IMR-90 (cell line): ENCODE measurements around the gene OSBP. TPM values are rescaled to one million over a fixed set of nuclear protein-coding genes. Genes with fewer than 3 reads are reported as not detected.

Experiments
- ATAC-seq: fragments of 200-7000 bp; cut with Tn5 transposase; 2 replicates; pipeline ENCODE4 v1.9.1; 2020; ENCODE audit warnings: low read depth, mild to moderate bottlenecking, moderate library complexity
- BruUV-seq: library from RNA; stranded (reverse); fragments of 400-500 nt; replicated peaks from 2 replicates; lab custom pipeline; 2021; lab: Mats Ljungman, UMichigan
- CTCF ChIA-PET: fragments of 300-600 bp; formaldehyde crosslinking; extraction: SDS; loops from one replicate; lab custom pipeline; 2021; ENCODE audit warnings: antibody characterized with exemption; lab: Yijun Ruan, JAX
- POLR2A ChIA-PET: fragments of 300-600 bp; sonication (Branson Sonifier 250); formaldehyde crosslinking; loops from one replicate; lab custom pipeline; 2022; ENCODE audit warnings: antibody characterized with exemption; ENCODE audit not compliant: unreplicated experiment; lab: Charles Lee
- DNase-seq: peaks from one replicate; pipeline ENCODE4 v3.0.0; 2013
- H2AFZ ChIP-seq: replicated peaks from 2 replicates; pipeline ENCODE3; 2013; ENCODE audit warnings: low read length, mild to moderate bottlenecking; ENCODE audit not compliant: poor library complexity
- H2AK5ac ChIP-seq: 2 replicates; pipeline ENCODE4 v1.6.1; 2013; ENCODE audit warnings: low read depth, low read length, inconsistent platforms
- H2AK9ac ChIP-seq: replicated peaks from 2 replicates; pipeline ENCODE3; 2013; ENCODE audit warnings: mild to moderate bottlenecking, low read depth, low read length, moderate library complexity; ENCODE audit not compliant: poor library complexity
- H2BK120ac ChIP-seq: 2 replicates; pipeline ENCODE4 v1.6.1; 2013; ENCODE audit warnings: low read depth, low read length, inconsistent platforms
- H2BK15ac ChIP-seq: 3 replicates; pipeline ENCODE4 v1.6.1; 2013; ENCODE audit warnings: low read depth, low read length, inconsistent platforms
- H2BK20ac ChIP-seq: 2 replicates; pipeline ENCODE4 v1.6.1; 2013; ENCODE audit warnings: low read depth, mild to moderate bottlenecking, inconsistent platforms, low read length, moderate library complexity
- H2BK5ac ChIP-seq: 2 replicates; pipeline ENCODE4 v1.6.1; 2013; ENCODE audit warnings: mild to moderate bottlenecking, low read depth, low read length, inconsistent platforms; ENCODE audit not compliant: poor library complexity, severe bottlenecking
- H3K14ac ChIP-seq: replicated peaks from 2 replicates; pipeline ENCODE4 v1.6.1; 2013; ENCODE audit warnings: low read depth, low read length, inconsistent platforms
- H3K18ac ChIP-seq: 2 replicates; pipeline ENCODE4 v1.6.1; 2013; ENCODE audit warnings: low read depth, low read length, control low read depth
- H3K23ac ChIP-seq: 2 replicates; pipeline ENCODE4 v1.6.1; 2013; ENCODE audit warnings: low read depth, low read length, inconsistent platforms
- H3K27ac ChIP-seq: 2 replicates; pipeline ENCODE4 v1.5.1; 2013; ENCODE audit warnings: mild to moderate bottlenecking, control low read depth, low read length; ENCODE audit not compliant: insufficient read depth
- H3K27me3 ChIP-seq: 2 replicates; pipeline ENCODE4 v1.6.1; 2013; ENCODE audit warnings: low read length; ENCODE audit not compliant: control insufficient read depth, insufficient read depth
- H3K36me3 ChIP-seq: 2 replicates; pipeline ENCODE4 v1.6.1; 2013; ENCODE audit warnings: low read length, mixed read lengths; ENCODE audit not compliant: control insufficient read depth, insufficient read depth
- H3K4ac ChIP-seq: 2 replicates; pipeline ENCODE4 v1.6.1; 2013; ENCODE audit warnings: low read depth, low read length, inconsistent platforms
- H3K4me1 ChIP-seq: 2 replicates; pipeline ENCODE4 v1.6.1; 2013; ENCODE audit warnings: low read length, mixed read lengths; ENCODE audit not compliant: control insufficient read depth, insufficient read depth
- H3K4me2 ChIP-seq: 2 replicates; pipeline ENCODE4 v1.6.1; 2013; ENCODE audit warnings: low read depth, mild to moderate bottlenecking, control low read depth, low read length, moderate library complexity
- H3K4me3 ChIP-seq: 2 replicates; pipeline ENCODE4 v1.5.1; 2013; ENCODE audit warnings: low read depth, mild to moderate bottlenecking, control low read depth, low read length, moderate library complexity; ENCODE audit not compliant: insufficient read depth
- H3K56ac ChIP-seq: 2 replicates; pipeline ENCODE4 v1.6.1; 2013; ENCODE audit warnings: low read length, inconsistent platforms; ENCODE audit not compliant: insufficient read depth; ENCODE audit errors: extremely low read depth
- H3K79me1 ChIP-seq, 2 experiments: 2 replicates each; pipeline ENCODE4 v1.6.1; 2013; ENCODE audit warnings: low read length in 2 of 2, inconsistent platforms in 1 of 2, low read depth in 1 of 2
- H3K9ac ChIP-seq: 2 replicates; pipeline ENCODE4 v1.6.1; 2013; ENCODE audit warnings: low read depth, low read length, control low read depth
- H3K9me1 ChIP-seq: 2 replicates; pipeline ENCODE4 v1.6.1; 2013; ENCODE audit warnings: low read length, inconsistent platforms; ENCODE audit not compliant: insufficient read depth
- H3K9me3 ChIP-seq: 2 replicates; pipeline ENCODE4 v1.6.1; 2013; ENCODE audit warnings: low read length; ENCODE audit not compliant: control insufficient read depth, insufficient read depth
- H4K20me1 ChIP-seq: 2 replicates; pipeline ENCODE4 v1.6.1; 2013; ENCODE audit warnings: low read length, inconsistent platforms; ENCODE audit not compliant: insufficient read depth
- H4K5ac ChIP-seq: 2 replicates; pipeline ENCODE4 v1.6.1; 2013; ENCODE audit warnings: mild to moderate bottlenecking, low read depth, low read length, control low read depth
- H4K8ac ChIP-seq, 2 experiments: 2 replicates each; pipeline ENCODE4 v1.6.1; 2013; ENCODE audit warnings: low read depth in 2 of 2, low read length in 2 of 2, control low read depth in 1 of 2, inconsistent platforms in 1 of 2
- H4K91ac ChIP-seq: 2 replicates; pipeline ENCODE4 v1.6.1; 2013; ENCODE audit warnings: low read depth, low read length, inconsistent platforms; ENCODE audit not compliant: insufficient read depth
- POLR2A ChIP-seq: IDR thresholded peaks from 2 replicates; pipeline ENCODE4 v1.6.1; 2012; ENCODE audit warnings: mild to moderate bottlenecking, low read depth, low read length
- WGBS, 2 experiments: methylation state at CpG; one replicate each; pipeline versions ENCODE4 v1.1.5 to v1.1.7; 2013; ENCODE audit warnings: missing lambda C conversion rate in 2 of 2; ENCODE audit not compliant: insufficient read length in 1 of 2; ENCODE audit errors: extremely low coverage in 2 of 2; 5-methylcytosine and 5-hydroxymethylcytosine counted together
- dilution Hi-C: fragments of 300-500 bp; cut with HindIII; formaldehyde crosslinking; loops from one replicate; pipeline ENCODE4 v1.14.3; 2018; ENCODE audit warnings: low sequenced_read_pairs; ENCODE audit not compliant: unreplicated experiment
- in situ Hi-C: fragments of 300-500 bp; cut with MboI; formaldehyde crosslinking; loops from 3 replicates; pipeline ENCODE4 v1.14.3; 2019; ENCODE audit warnings: low sequenced_read_pairs, inconsistent platforms, mixed read lengths
- intact Hi-C: fragments of 100-400 bp; cut with micrococcal nuclease; formaldehyde crosslinking; loops from 2 replicates; pipeline ENCODE4 v1.10.0; 2022
- polyA plus RNA-seq, 3 experiments: library from polyadenylated mRNA; depleted of rRNA; stranded (reverse); fragments of >200 nt; gene quantifications; 2 replicates each; pipeline ENCODE4 v1.2.3, GENCODE V29; 2012; ENCODE audit warnings: low replicate concordance in 1 of 3
- total RNA-seq: library from RNA; depleted of rRNA; stranded (reverse); fragments of >200 nt; gene quantifications from 2 replicates; pipeline ENCODE4 v1.2.3, GENCODE V29; 2012

Gene OSBP
- total and polyA plus RNA-seq, 2 of the 4 experiments (the other 2 are of a cell fraction) = 22.1 to 27.4 TPM

DNA sequence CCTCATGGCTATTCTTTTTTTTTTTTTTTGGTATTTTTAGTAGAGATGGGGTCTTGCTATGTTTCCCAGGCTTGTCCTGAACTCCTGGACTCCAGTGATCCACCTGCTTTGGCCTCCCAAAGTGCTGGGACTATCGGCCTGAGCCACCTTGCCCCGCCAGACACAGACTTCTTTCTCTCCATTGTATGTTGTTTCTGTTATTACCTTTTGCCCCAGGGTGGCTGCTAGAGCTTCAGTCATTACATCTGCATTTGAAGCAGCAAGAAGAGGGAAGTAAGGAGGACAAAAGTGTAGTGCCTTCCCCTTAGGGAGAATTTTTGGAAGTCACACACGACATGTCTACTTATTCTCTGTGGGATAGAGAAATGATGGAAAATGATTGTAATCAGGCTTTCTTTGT lies 10.1 kb upstream of the OSBP start:
- Histone ChIP-seq H3K4ac (no peak overlapping the region), H3K27ac (no peak overlapping the region), H2BK20ac (no peak overlapping the region), H3K9me1 (no peaks in the 10 kb centered on the region), H3K14ac (no peak overlapping the region), H3K4me1 (no peaks in the 10 kb centered on the region), H4K8ac (no peak overlapping the region), H3K79me1 (no peaks in the 10 kb centered on the region), H3K9ac (no peak overlapping the region), H3K4me2 (no peak overlapping the region), H2BK5ac (no peak overlapping the region), H4K5ac (no peak overlapping the region), H3K23ac (no peak overlapping the region), H3K27me3 (no peaks in the 10 kb centered on the region), H3K18ac (no peak overlapping the region), H3K36me3 (peaks cover 3% of the 10 kb centered on the region), H3K9me3 (no peaks in the 10 kb centered on the region; the same call in 1 of the 2 replicates), H2AFZ (no peak overlapping the region), H2AK5ac (no peak overlapping the region), H2AK9ac (no peak overlapping the region), H4K20me1 (no peaks in the 10 kb centered on the region), H2BK120ac (no peak overlapping the region), H4K91ac (no peak overlapping the region), H3K56ac (no peak overlapping the region), H3K4me3 (no peak overlapping the region), H2BK15ac (no peak overlapping the region)
- ATAC-seq = no peak
- no CpG with 5 or more reads among the region's 3 CpGs for WGBS, 2 experiments
- no peak for TF ChIP-seq POLR2A
- dilution Hi-C loops (no loop called here), in situ Hi-C loops (no loop called here), intact Hi-C loops (loop anchor here (5.0 kb wide), 1 partner anchor 37 kb away; no protein-coding TSS in a partner anchor)
- DNase-seq = no peak
- CTCF ChIA-PET = no interaction called here
- POLR2A ChIA-PET = no interaction called here
- no TSS peak for BruUV-seq
